Rectal smooth muscle tissue (tissue), 1 donor: ENCODE data around the gene SLC25A25.
"Not testable (repeated sequence)": the region's sequence is repeated elsewhere in the genome, so short reads cannot be mapped to it uniquely, and the experiment has no call there.

Source experiments
- H3K27ac ChIP-seq: one replicate; pipeline ENCODE4 v1.7.0; 2013; ENCODE audit warnings: low read depth, low read length, inconsistent platforms
- H3K27me3 ChIP-seq: one replicate; pipeline ENCODE4 v1.7.0; 2013; ENCODE audit warnings: low read length; ENCODE audit not compliant: control insufficient read depth, insufficient read depth
- H3K36me3 ChIP-seq: one replicate; pipeline ENCODE4 v1.7.0; 2013; ENCODE audit warnings: low read length; ENCODE audit not compliant: control insufficient read depth, insufficient read depth
- H3K4me1 ChIP-seq: one replicate; pipeline ENCODE4 v1.7.0; 2013; ENCODE audit warnings: low read length; ENCODE audit not compliant: control insufficient read depth, insufficient read depth
- H3K4me3 ChIP-seq: one replicate; pipeline ENCODE4 v1.7.0; 2013; ENCODE audit warnings: low read length
- H3K9ac ChIP-seq: one replicate; pipeline ENCODE4 v1.7.0; 2013; ENCODE audit warnings: low read length

The SLC25A25 gene

GRCh38 chr9:128036522-128036921 lies 31.5 kb upstream of the SLC25A25 start:
- not testable (repeated sequence) for H3K4me1 ChIP-seq, H3K9ac ChIP-seq, H3K36me3 ChIP-seq, H3K27ac ChIP-seq, H3K4me3 ChIP-seq, H3K27me3 ChIP-seq

GRCh38 chr9:128040783-128041182 lies 27.2 kb upstream of the SLC25A25 start:
- H3K9ac ChIP-seq, H3K27me3 ChIP-seq, H3K36me3 ChIP-seq, H3K4me3 ChIP-seq, H3K27ac ChIP-seq, H3K4me1 ChIP-seq: not testable (repeated sequence)

GRCh38 chr9:128042043-128042442 lies 26.0 kb upstream of the SLC25A25 start:
- H3K36me3 ChIP-seq: no peaks in the 10 kb centered on the region
- no peaks in the 10 kb centered on the region for H3K27me3 ChIP-seq
- no peak overlapping the region for H3K4me3 ChIP-seq
- peaks cover 5% of the 10 kb centered on the region for H3K4me1 ChIP-seq
- no peak overlapping the region for H3K9ac ChIP-seq
- no peak overlapping the region for H3K27ac ChIP-seq

- H3K4me3 ChIP-seq: no peak overlapping the region
- peaks cover 6% of the 10 kb centered on the region for H3K4me1 ChIP-seq
- H3K27me3 ChIP-seq: no peaks in the 10 kb centered on the region
- H3K9ac ChIP-seq: no peak overlapping the region
- H3K27ac ChIP-seq: no peak overlapping the region
- no peaks in the 10 kb centered on the region for H3K36me3 ChIP-seq
Observed at GRCh38 chr9:128043467-128043868, 24.6 kb upstream of the SLC25A25 start.

- H3K4me3 ChIP-seq, H3K27ac ChIP-seq, H3K9ac ChIP-seq, H3K36me3 ChIP-seq, H3K4me1 ChIP-seq, H3K27me3 ChIP-seq: not testable (repeated sequence)
Observed at GRCh38 chr9:128045409-128045808, 22.6 kb upstream of the SLC25A25 start.

- Histone ChIP-seq H3K4me1 (peaks cover 6% of the 10 kb centered on the region), H3K36me3 (no peaks in the 10 kb centered on the region)
Observed at GRCh38 chr9:128045831-128046230, 22.2 kb upstream of the SLC25A25 start.

GRCh38 chr9:128047231-128047630 lies 20.8 kb upstream of the SLC25A25 start:
- no peak overlapping the region for H3K9ac ChIP-seq
- H3K4me3 ChIP-seq: no peak overlapping the region
- H3K36me3 ChIP-seq: no peaks in the 10 kb centered on the region
- no peak overlapping the region for H3K27ac ChIP-seq
- H3K27me3 ChIP-seq: no peaks in the 10 kb centered on the region
- peaks cover 6% of the 10 kb centered on the region for H3K4me1 ChIP-seq

More at GRCh38 chr9:128045831-128046230, 22.2 kb upstream of the SLC25A25 start:
- no peak overlapping the region for H3K4me3 ChIP-seq
- no peak overlapping the region for H3K9ac ChIP-seq
- no peak overlapping the region for H3K27ac ChIP-seq
- H3K27me3 ChIP-seq: no peaks in the 10 kb centered on the region

- no peak overlapping the region for H3K27ac ChIP-seq
- no peak overlapping the region for H3K4me3 ChIP-seq
- no peaks in the 10 kb centered on the region for H3K27me3 ChIP-seq
- H3K9ac ChIP-seq: no peak overlapping the region
- H3K36me3 ChIP-seq: no peaks in the 10 kb centered on the region
- peaks cover 6% of the 10 kb centered on the region for H3K4me1 ChIP-seq
Observed at GRCh38 chr9:128048663-128049062, 19.4 kb upstream of the SLC25A25 start.

GRCh38 chr9:128049843-128050242 lies 18.2 kb upstream of the SLC25A25 start:
- H3K27ac ChIP-seq: no peak overlapping the region
- no peak overlapping the region for H3K4me3 ChIP-seq
- H3K9ac ChIP-seq: no peak overlapping the region
- no peaks in the 10 kb centered on the region for H3K27me3 ChIP-seq
- peaks cover 6% of the 10 kb centered on the region for H3K4me1 ChIP-seq
- H3K36me3 ChIP-seq: no peaks in the 10 kb centered on the region

- H3K27ac ChIP-seq: no peak overlapping the region
- no peak overlapping the region for H3K9ac ChIP-seq
- H3K27me3 ChIP-seq: no peaks in the 10 kb centered on the region
- no peaks in the 10 kb centered on the region for H3K36me3 ChIP-seq
- H3K4me3 ChIP-seq: no peak overlapping the region
- peaks cover 4% of the 10 kb centered on the region for H3K4me1 ChIP-seq
Observed at GRCh38 chr9:128051932-128052709, 15.9 kb upstream of the SLC25A25 start.

GRCh38 chr9:128053560-128053959 lies 14.5 kb upstream of the SLC25A25 start:
- H3K4me1 ChIP-seq: peaks cover 4% of the 10 kb centered on the region
- H3K9ac ChIP-seq: no peak overlapping the region
- no peak overlapping the region for H3K4me3 ChIP-seq
- no peaks in the 10 kb centered on the region for H3K36me3 ChIP-seq
- H3K27me3 ChIP-seq: no peaks in the 10 kb centered on the region
- H3K27ac ChIP-seq: no peak overlapping the region

- H3K27me3 ChIP-seq: no peaks in the 10 kb centered on the region
- no peak overlapping the region for H3K4me3 ChIP-seq
- H3K27ac ChIP-seq: no peak overlapping the region
- no peaks in the 10 kb centered on the region for H3K36me3 ChIP-seq
- H3K4me1 ChIP-seq: peaks cover 4% of the 10 kb centered on the region
- H3K9ac ChIP-seq: no peak overlapping the region
Observed at GRCh38 chr9:128054087-128054486, 13.9 kb upstream of the SLC25A25 start.

- H3K27me3 ChIP-seq: no peaks in the 10 kb centered on the region
- peaks cover 4% of the 10 kb centered on the region for H3K4me1 ChIP-seq
- H3K36me3 ChIP-seq: no peaks in the 10 kb centered on the region
- no peak overlapping the region for H3K4me3 ChIP-seq
- H3K27ac ChIP-seq: peak overlapping the region; percentile 34
- H3K9ac ChIP-seq: no peak overlapping the region
Observed at GRCh38 chr9:128055344-128056040, 12.5 kb upstream of the SLC25A25 start.
